ENCODE data around the gene STON2. TPM values are rescaled to one million over a fixed set of nuclear protein-coding genes. Genes with fewer than 3 reads are reported as not detected.
"Not testable (repeated sequence)": the region's sequence is repeated elsewhere in the genome, so short reads cannot be mapped to it uniquely, and the experiment has no call there.

STON2 gene
- total RNA-seq, 2 experiments from 2014 or later = not detected

DNA sequence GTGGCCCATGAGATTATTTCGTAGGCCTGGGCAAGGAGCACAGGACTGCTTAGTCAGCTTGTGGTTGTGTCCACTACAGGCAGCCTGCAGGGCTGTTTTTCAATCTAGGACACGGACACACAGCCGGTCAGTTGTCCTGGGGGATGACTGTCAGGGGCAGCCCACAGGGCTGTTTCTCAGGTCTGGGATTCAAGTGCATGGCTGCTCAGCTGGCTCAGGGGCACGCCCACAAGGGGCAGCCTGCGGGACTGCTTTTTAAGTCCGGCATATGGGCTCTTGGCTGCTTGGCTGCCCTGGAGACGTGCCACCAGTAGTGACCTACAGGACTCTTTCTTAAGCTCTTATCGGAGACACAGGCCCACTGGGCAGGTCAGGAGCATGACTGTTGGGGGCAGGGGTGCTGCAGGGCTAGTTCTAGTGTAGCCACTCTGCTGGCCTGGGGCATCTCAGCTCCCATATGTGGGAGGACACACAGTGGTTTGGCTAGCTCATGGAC, 152.8 kb downstream of the STON2 start:
- Histone ChIP-seq H3K36me3 (ENCODE audit: insufficient read depth, low read length) (no peaks in the 10 kb centered on the region), H3K27me3 (ENCODE audit: control insufficient read depth in 1 of 2, insufficient read depth in 2 of 2, low read length in 2 of 2) (peaks cover 0 to 4% of the 10 kb centered on the region in 2 experiments), H3K27ac (ENCODE audit: low read depth in 1 of 2, low read length in 2 of 2) (no peak overlapping the region), H3K4me3 (ENCODE audit: low read length) (no peak overlapping the region), H3K4me1 (ENCODE audit: insufficient read depth, low read length) (no peaks in the 10 kb centered on the region), H3K9me3 (ENCODE audit: control insufficient read depth in 1 of 2, insufficient read depth in 1 of 2, low read length in 2 of 2) (peaks cover 0 to 17% of the 10 kb centered on the region in 2 experiments)
- ChIA-PET POLR2A (no interaction called here), CTCF (no interaction called here)
- TF ChIP-seq CTCF (IDR thresholded peaks at IDR 0.05) = no peak
- intact Hi-C loops (cut with DNase I, micrococcal nuclease) = no loop called here
- H3K9me3 Mint-ChIP-seq = peaks cover 7% of the 10 kb centered on the region
- no peaks in the 10 kb centered on the region for H3K4me1 Mint-ChIP-seq (ENCODE audit: low read depth)
- H3K27me3 Mint-ChIP-seq = no peaks in the 10 kb centered on the region
- ATAC-seq (ENCODE audit: poor library complexity) (no peak), DNase-seq (no peak)
- H3K36me3 Mint-ChIP-seq (ENCODE audit: low read depth) = no peaks in the 10 kb centered on the region
- H3K27ac Mint-ChIP-seq = no peak overlapping the region
- H3K4me3 Mint-ChIP-seq = no peak overlapping the region

DNA sequence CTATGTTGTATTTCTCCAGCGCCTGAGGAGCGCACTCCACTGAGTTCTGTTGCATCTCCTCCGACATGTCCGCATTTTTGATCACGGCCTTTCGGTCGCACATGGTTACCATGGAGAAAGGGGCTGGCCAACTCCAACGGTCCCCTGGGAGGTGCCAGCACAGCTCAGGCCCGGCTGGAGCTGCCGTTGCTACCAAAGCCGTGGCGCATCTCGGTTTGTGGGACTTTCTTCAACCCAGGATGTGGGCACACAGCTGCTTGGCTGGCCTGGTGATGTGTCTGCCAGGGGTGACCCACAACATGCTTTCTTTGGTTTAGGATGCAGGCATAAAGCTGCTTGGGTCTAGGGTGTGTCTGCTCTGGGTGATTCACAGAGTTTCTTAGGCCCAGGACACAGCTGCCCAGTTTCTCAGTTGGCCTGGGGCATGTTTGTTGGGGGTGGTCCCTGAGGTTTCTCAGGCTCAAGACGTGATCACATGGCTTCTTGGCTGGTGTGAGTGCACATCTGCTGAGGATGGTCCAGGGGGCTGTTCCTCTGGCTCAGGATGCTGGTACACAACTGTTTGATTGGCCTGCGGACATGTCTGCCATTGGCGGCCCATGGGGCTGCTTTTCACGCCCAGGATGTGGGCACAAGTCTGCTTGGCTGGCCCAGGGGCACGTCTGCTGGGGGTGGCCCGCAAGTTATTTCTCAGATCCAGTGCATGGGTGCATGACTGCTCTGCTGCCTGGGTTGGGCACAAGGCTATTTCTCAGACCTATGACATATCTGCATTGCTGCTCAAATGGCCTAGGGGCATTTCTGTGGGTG, 153.5 kb downstream of the STON2 start:
- Histone ChIP-seq H3K27ac (ENCODE audit: low read depth in 1 of 2, low read length in 2 of 2) (no peak overlapping the region), H3K4me1 (ENCODE audit: insufficient read depth, low read length) (no peaks in the 10 kb centered on the region), H3K27me3 (ENCODE audit: control insufficient read depth in 1 of 2, insufficient read depth in 2 of 2, low read length in 2 of 2) (peaks cover 0 to 4% of the 10 kb centered on the region in 2 experiments), H3K9me3 (ENCODE audit: control insufficient read depth in 1 of 2, insufficient read depth in 1 of 2, low read length in 2 of 2) (peaks cover 0 to 17% of the 10 kb centered on the region in 2 experiments), H3K4me3 (ENCODE audit: low read length) (no peak overlapping the region), H3K36me3 (ENCODE audit: insufficient read depth, low read length) (no peaks in the 10 kb centered on the region)
- TF ChIP-seq CTCF (IDR thresholded peaks at IDR 0.05) = no peak
- ChIA-PET CTCF (no interaction called here), POLR2A (no interaction called here)
- DNase-seq = no peak
- no peaks in the 10 kb centered on the region for H3K36me3 Mint-ChIP-seq (ENCODE audit: low read depth)
- peaks cover 7% of the 10 kb centered on the region for H3K9me3 Mint-ChIP-seq
- no peak overlapping the region for H3K27ac Mint-ChIP-seq
- no peak overlapping the region for H3K4me3 Mint-ChIP-seq
- ATAC-seq (ENCODE audit: poor library complexity) = no peak
- no peaks in the 10 kb centered on the region for H3K4me1 Mint-ChIP-seq (ENCODE audit: low read depth)
- intact Hi-C loops (cut with DNase I, micrococcal nuclease) = no loop called here
- no peaks in the 10 kb centered on the region for H3K27me3 Mint-ChIP-seq

DNA sequence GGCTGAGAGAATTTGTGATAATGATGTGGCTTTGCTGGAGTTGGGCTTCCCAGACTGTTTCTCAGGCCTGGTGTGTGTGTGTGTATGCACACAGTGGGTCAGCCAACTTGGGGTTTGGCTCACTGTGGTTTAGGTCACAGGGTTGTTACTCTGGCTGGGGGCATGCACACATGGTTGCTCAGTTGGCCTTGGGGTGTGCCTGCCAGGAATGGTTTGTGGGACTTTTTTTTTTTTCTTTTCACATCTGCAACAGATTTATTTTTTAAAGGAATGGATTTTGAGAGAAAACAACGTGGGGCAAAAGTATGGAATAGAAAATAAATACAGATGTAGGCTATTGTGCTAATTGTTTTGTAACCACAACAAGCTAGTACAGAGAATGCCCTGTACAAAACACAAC, 154.4 kb downstream of the STON2 start:
- peaks cover 7% of the 10 kb centered on the region for H3K9me3 Mint-ChIP-seq
- ATAC-seq (ENCODE audit: poor library complexity) = no peak
- DNase-seq = no peak
- H3K4me1 Mint-ChIP-seq (ENCODE audit: low read depth) = no peaks in the 10 kb centered on the region
- no peaks in the 10 kb centered on the region for H3K27me3 Mint-ChIP-seq
- Histone ChIP-seq H3K27ac (ENCODE audit: low read depth in 1 of 2, low read length in 2 of 2) (no peak overlapping the region), H3K9me3 (ENCODE audit: control insufficient read depth in 1 of 2, insufficient read depth in 1 of 2, low read length in 2 of 2) (peaks cover 0 to 17% of the 10 kb centered on the region in 2 experiments), H3K27me3 (ENCODE audit: control insufficient read depth in 1 of 2, insufficient read depth in 2 of 2, low read length in 2 of 2) (peaks cover 0 to 4% of the 10 kb centered on the region in 2 experiments), H3K4me3 (ENCODE audit: low read length) (no peak overlapping the region), H3K4me1 (ENCODE audit: insufficient read depth, low read length) (no peaks in the 10 kb centered on the region), H3K36me3 (ENCODE audit: insufficient read depth, low read length) (no peaks in the 10 kb centered on the region)
- TF ChIP-seq CTCF (IDR thresholded peaks at IDR 0.05) = no peak
- no peaks in the 10 kb centered on the region for H3K36me3 Mint-ChIP-seq (ENCODE audit: low read depth)
- intact Hi-C loops (cut with DNase I, micrococcal nuclease) = no loop called here
- H3K27ac Mint-ChIP-seq = no peak overlapping the region
- ChIA-PET POLR2A (no interaction called here), CTCF (no interaction called here)
- no peak overlapping the region for H3K4me3 Mint-ChIP-seq

- H3K27me3 Mint-ChIP-seq; H3K36me3 Mint-ChIP-seq (ENCODE audit: low read depth); ATAC-seq (ENCODE audit: poor library complexity); H3K27me3 ChIP-seq (ENCODE audit: control insufficient read depth in 1 of 2, insufficient read depth in 2 of 2, low read length in 2 of 2); H3K27ac Mint-ChIP-seq; H3K4me3 ChIP-seq (ENCODE audit: low read length); H3K4me1 ChIP-seq (ENCODE audit: insufficient read depth, low read length); H3K4me1 Mint-ChIP-seq (ENCODE audit: low read depth); CTCF ChIA-PET; H3K9me3 Mint-ChIP-seq; DNase-seq; H3K27ac ChIP-seq (ENCODE audit: low read depth in 1 of 2, low read length in 2 of 2); intact Hi-C loops (cut with DNase I, micrococcal nuclease); H3K4me3 Mint-ChIP-seq; H3K36me3 ChIP-seq (ENCODE audit: insufficient read depth, low read length); POLR2A ChIA-PET: not testable (repeated sequence)
- H3K9me3 ChIP-seq (ENCODE audit: control insufficient read depth in 1 of 2, insufficient read depth in 1 of 2, low read length in 2 of 2) = peaks cover 0 to 17% of the 10 kb centered on the region in 2 experiments
These were observed 155.7 kb downstream of the STON2 start for GRCh38 chr14:81244431-81244830.
